Thyroid gland (tissue), 4 donors: Measurements from ENCODE around the gene MED14.

Source experiments
- CTCF ChIP-seq, 6 experiments: fragments of 200-600 bp in 3 of 6; fragments of 450-650 bp in 3 of 6; sonication (generic) in 3 of 6; IDR thresholded peaks; one replicate each; pipeline ENCODE4 v1.5.1; 2016 to 2019; ENCODE audit warnings: antibody characterized with exemption in 6 of 6, mild to moderate bottlenecking in 2 of 6, inconsistent platforms in 1 of 6, moderate library complexity in 1 of 6
- POLR2A ChIP-seq, 2 donors: fragments of 450-650 bp; IDR thresholded peaks; one replicate each; pipeline ENCODE4 v1.6.1; 2017; ENCODE audit warnings: antibody characterized with exemption in 2 of 2, mild to moderate bottlenecking in 2 of 2, moderate library complexity in 1 of 2

- no peak for TF ChIP-seq CTCF (IDR thresholded peaks at IDR 0.05)
- no peak for TF ChIP-seq POLR2A (IDR thresholded peaks at IDR 0.05)
Measured at GRCh38 chrX:40625294-40625693, 110.0 kb downstream of the MED14 start.
